ENCODE measurements around the gene ZNF10.

Gene ZNF10

GRCh38 chr12:133108150-133108549 is 22.3 kb upstream of the ZNF10 start:
- no peak for DNase-seq (ENCODE audit: low spot score)
- no peak for TF ChIP-seq CTCF (IDR thresholded peaks at IDR 0.05; ENCODE audit: extremely low read depth, insufficient read depth, missing control alignments)
- in situ Hi-C loops (cut with MboI; ENCODE audit: low pct_unique_long_range_greater_than_20kb, low sequenced_read_pairs, unreplicated experiment), result no loop called here

- TF ChIP-seq CTCF (IDR thresholded peaks at IDR 0.05; ENCODE audit: extremely low read depth, insufficient read depth, missing control alignments), result no peak
- in situ Hi-C loops (cut with MboI; ENCODE audit: low pct_unique_long_range_greater_than_20kb, low sequenced_read_pairs, unreplicated experiment), result no loop called here
- DNase-seq (ENCODE audit: low spot score), result no peak
Observed at GRCh38 chr12:133120385-133121191, 9.8 kb upstream of the ZNF10 start.

- DNase-seq (ENCODE audit: low spot score), result no peak
- TF ChIP-seq CTCF (IDR thresholded peaks at IDR 0.05; ENCODE audit: extremely low read depth, insufficient read depth, missing control alignments), result no peak
- in situ Hi-C loops (cut with MboI; ENCODE audit: low pct_unique_long_range_greater_than_20kb, low sequenced_read_pairs, unreplicated experiment), result no loop called here
Observed at GRCh38 chr12:133124674-133125073, 5.8 kb upstream of the ZNF10 start.

GRCh38 chr12:133129368-133130037 is 924 bp upstream of the ZNF10 start:
- no peak for TF ChIP-seq CTCF (IDR thresholded peaks at IDR 0.05; ENCODE audit: extremely low read depth, insufficient read depth, missing control alignments)
- in situ Hi-C loops (cut with MboI; ENCODE audit: low pct_unique_long_range_greater_than_20kb, low sequenced_read_pairs, unreplicated experiment), result no loop called here
- peak; percentile 23 for DNase-seq (ENCODE audit: low spot score)

- no peak for TF ChIP-seq CTCF (IDR thresholded peaks at IDR 0.05; ENCODE audit: extremely low read depth, insufficient read depth, missing control alignments)
- in situ Hi-C loops (cut with MboI; ENCODE audit: low pct_unique_long_range_greater_than_20kb, low sequenced_read_pairs, unreplicated experiment), result no loop called here
- DNase-seq (ENCODE audit: low spot score), result peak; percentile 13
Observed at GRCh38 chr12:133130808-133131128, 341 bp downstream of the ZNF10 start.

GRCh38 chr12:133135747-133136146 is 5.3 kb downstream of the ZNF10 start:
- DNase-seq (ENCODE audit: low spot score), result no peak
- in situ Hi-C loops (cut with MboI; ENCODE audit: low pct_unique_long_range_greater_than_20kb, low sequenced_read_pairs, unreplicated experiment), result no loop called here

More at GRCh38 chr12:133135747-133136146, 5.3 kb downstream of the ZNF10 start:
- no peak for TF ChIP-seq CTCF (IDR thresholded peaks at IDR 0.05; ENCODE audit: extremely low read depth, insufficient read depth, missing control alignments)
